ENCODE results near the gene CFAP20DC. TPM values are rescaled to one million over a fixed set of nuclear protein-coding genes. Genes with fewer than 3 reads are reported as not detected.

The CFAP20DC gene
- total RNA-seq, 1 experiment from 2014 or later, result 2.8 TPM

DNA sequence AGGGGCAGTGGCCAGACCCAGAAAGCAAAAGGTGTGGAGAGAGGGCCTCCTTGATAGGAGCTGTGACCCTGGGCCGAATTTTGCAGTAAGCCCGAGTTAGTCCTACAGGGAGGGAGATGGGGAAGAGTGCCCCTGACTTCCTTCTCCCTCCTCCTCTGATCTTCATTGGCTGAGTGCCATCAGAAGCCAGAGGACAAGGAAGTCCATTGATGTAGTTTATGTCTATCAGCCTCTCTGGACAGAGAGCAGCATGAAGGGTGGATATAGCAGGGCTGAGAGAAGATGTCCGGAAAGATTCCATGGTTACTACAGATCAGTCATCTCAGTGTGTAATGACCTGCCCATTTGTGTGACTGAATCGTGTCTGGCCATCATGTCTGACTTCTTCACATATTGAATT, 280.8 kb downstream of the CFAP20DC start:
- POLR2A ChIA-PET, result no interaction called here
- peaks cover 26% of the 10 kb centered on the region for H3K27me3 Mint-ChIP-seq (ENCODE audit: insufficient read depth, unreplicated experiment)
- Histone ChIP-seq H3K27me3 (replicated peaks; ENCODE audit: control insufficient read depth, insufficient read depth, low read length) (no peaks in the 10 kb centered on the region), H3K4me1 (no peaks in the 10 kb centered on the region), H3K36me3 (ENCODE audit: control insufficient read depth, insufficient read depth, low read length) (no peaks in the 10 kb centered on the region), H3K4me3 (ENCODE audit: low read depth, low read length) (no peak overlapping the region), H3K9me3 (no peaks in the 10 kb centered on the region)
- CTCF ChIA-PET, result no interaction called here
- intact Hi-C loops (cut with micrococcal nuclease; ENCODE audit: unreplicated experiment), result no loop called here
- no peaks in the 10 kb centered on the region for H3K4me1 Mint-ChIP-seq (ENCODE audit: low read depth, unreplicated experiment)
- no peaks in the 10 kb centered on the region for H3K9me3 Mint-ChIP-seq (ENCODE audit: unreplicated experiment)
- no peak overlapping the region for H3K27ac Mint-ChIP-seq (ENCODE audit: unreplicated experiment)
- no peak for TF ChIP-seq CTCF (IDR thresholded peaks at IDR 0.05; ENCODE audit: insufficient read depth in 1 of 2, low read depth in 1 of 2, low read length in 1 of 2, severe bottlenecking in 1 of 2, unreplicated experiment in 1 of 2)
- no peaks in the 10 kb centered on the region for H3K36me3 Mint-ChIP-seq (ENCODE audit: insufficient read depth, unreplicated experiment)
- DNase-seq, result no peak
- H3K4me3 Mint-ChIP-seq (ENCODE audit: unreplicated experiment), result no peak overlapping the region
- BruUV-seq (replicated peaks), result no TSS peak

GRCh38 chr3:58766587-58767282, 283.1 kb downstream of the CFAP20DC start:
- intact Hi-C loops (cut with micrococcal nuclease; ENCODE audit: unreplicated experiment), result no loop called here
- Histone ChIP-seq H3K9me3 (no peaks in the 10 kb centered on the region), H3K36me3 (ENCODE audit: control insufficient read depth, insufficient read depth, low read length) (no peaks in the 10 kb centered on the region), H3K27me3 (replicated peaks; ENCODE audit: control insufficient read depth, insufficient read depth, low read length) (no peaks in the 10 kb centered on the region), H3K4me3 (ENCODE audit: low read depth, low read length) (no peak overlapping the region), H3K4me1 (no peaks in the 10 kb centered on the region)
- H3K4me1 Mint-ChIP-seq (ENCODE audit: low read depth, unreplicated experiment), result no peaks in the 10 kb centered on the region
- POLR2A ChIA-PET, result no interaction called here
- BruUV-seq (replicated peaks), result no TSS peak
- no peak overlapping the region for H3K4me3 Mint-ChIP-seq (ENCODE audit: unreplicated experiment)
- no peaks in the 10 kb centered on the region for H3K9me3 Mint-ChIP-seq (ENCODE audit: unreplicated experiment)
- CTCF ChIA-PET, result no interaction called here
- H3K36me3 Mint-ChIP-seq (ENCODE audit: insufficient read depth, unreplicated experiment), result no peaks in the 10 kb centered on the region
- DNase-seq, result no peak
- no peak overlapping the region for H3K27ac Mint-ChIP-seq (ENCODE audit: unreplicated experiment)
- peaks cover 27% of the 10 kb centered on the region for H3K27me3 Mint-ChIP-seq (ENCODE audit: insufficient read depth, unreplicated experiment)
- no peak for TF ChIP-seq CTCF (IDR thresholded peaks at IDR 0.05; ENCODE audit: insufficient read depth in 1 of 2, low read depth in 1 of 2, low read length in 1 of 2, severe bottlenecking in 1 of 2, unreplicated experiment in 1 of 2)

DNA sequence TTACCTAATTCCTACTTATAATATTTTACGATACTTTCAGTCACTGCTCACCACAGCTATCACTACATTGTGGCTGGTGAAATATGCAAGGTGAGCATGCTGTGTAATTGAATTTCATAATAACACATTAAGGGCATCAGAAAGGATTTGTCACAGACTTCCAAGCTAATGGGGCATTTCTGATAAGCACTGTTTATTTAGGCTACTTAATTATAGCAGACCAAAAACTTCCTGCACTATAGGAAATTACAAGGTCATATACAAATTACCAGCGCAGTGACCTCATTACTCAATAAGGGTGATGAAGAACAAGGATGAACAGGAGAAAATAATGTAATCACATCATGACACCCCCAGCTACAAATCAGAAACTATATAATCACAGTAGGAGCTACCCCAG, 294.7 kb downstream of the CFAP20DC start:
- no peaks in the 10 kb centered on the region for H3K36me3 Mint-ChIP-seq (ENCODE audit: insufficient read depth, unreplicated experiment)
- no peak for DNase-seq
- H3K4me1 Mint-ChIP-seq (ENCODE audit: low read depth, unreplicated experiment), result no peaks in the 10 kb centered on the region
- no peak overlapping the region for H3K4me3 Mint-ChIP-seq (ENCODE audit: unreplicated experiment)
- Histone ChIP-seq H3K4me1 (no peaks in the 10 kb centered on the region), H3K27me3 (replicated peaks; ENCODE audit: control insufficient read depth, insufficient read depth, low read length) (no peaks in the 10 kb centered on the region), H3K9me3 (no peaks in the 10 kb centered on the region), H3K4me3 (ENCODE audit: low read depth, low read length) (no peak overlapping the region), H3K36me3 (ENCODE audit: control insufficient read depth, insufficient read depth, low read length) (no peaks in the 10 kb centered on the region)
- intact Hi-C loops (cut with micrococcal nuclease; ENCODE audit: unreplicated experiment), result no loop called here
- no peak overlapping the region for H3K27ac Mint-ChIP-seq (ENCODE audit: unreplicated experiment)
- peaks cover 9% of the 10 kb centered on the region for H3K27me3 Mint-ChIP-seq (ENCODE audit: insufficient read depth, unreplicated experiment)
- ChIA-PET CTCF (no interaction called here), POLR2A (no interaction called here)
- BruUV-seq (replicated peaks), result no TSS peak
- no peak for TF ChIP-seq CTCF (IDR thresholded peaks at IDR 0.05; ENCODE audit: insufficient read depth in 1 of 2, low read depth in 1 of 2, low read length in 1 of 2, severe bottlenecking in 1 of 2, unreplicated experiment in 1 of 2)
- no peaks in the 10 kb centered on the region for H3K9me3 Mint-ChIP-seq (ENCODE audit: unreplicated experiment)
